Nephron (organoid): ENCODE results near the gene TMEM250.
A peak's percentile ranks its signal among the peaks of the same experiment; 100 is the strongest.

Source experiments
- H3K27ac Mint-ChIP-seq, 3 experiments: 2 replicates each; pipeline ENCODE4 v1.8.0; 2020; ENCODE audit warnings: mixed read lengths in 3 of 3, mild to moderate bottlenecking in 2 of 3, moderate library complexity in 1 of 3
- H3K27me3 Mint-ChIP-seq: 2 replicates; pipeline ENCODE4 v1.8.0; 2021; ENCODE audit warnings: low read depth, mild to moderate bottlenecking, moderate library complexity, mixed read lengths
- H3K36me3 Mint-ChIP-seq: 2 replicates; pipeline ENCODE4 v1.8.0; 2020; ENCODE audit warnings: low read depth, mixed read lengths
- H3K4me1 Mint-ChIP-seq: 2 replicates; pipeline ENCODE4 v1.8.0; 2020; ENCODE audit warnings: mixed read lengths
- H3K4me3 Mint-ChIP-seq, 3 experiments: 2 replicates each; pipeline ENCODE4 v1.8.0; 2020; ENCODE audit warnings: mild to moderate bottlenecking in 3 of 3, mixed read lengths in 3 of 3, moderate library complexity in 2 of 3
- H3K9me3 Mint-ChIP-seq: 2 replicates; pipeline ENCODE4 v1.8.0; 2020; ENCODE audit warnings: mixed read lengths
- CTCF ChIP-seq, 3 experiments: fragments of 200-600 bp; sonication (generic); IDR thresholded peaks; one replicate each; pipeline ENCODE4 v1.5.0; 2021; ENCODE audit warnings: antibody characterized with exemption in 3 of 3; ENCODE audit not compliant: unreplicated experiment in 3 of 3

The TMEM250 gene

GRCh38 chr9:136093346-136093986 is 25.2 kb downstream of the TMEM250 start:
- no peak for TF ChIP-seq CTCF (IDR thresholded peaks at IDR 0.05; ENCODE audit: unreplicated experiment in 3 of 3)
- Mint-ChIP-seq H3K4me3 (peak overlapping the region; percentile 77 to 85 (median 84)), H3K36me3 (no peaks in the 10 kb centered on the region), H3K27me3 (peaks cover 8% of the 10 kb centered on the region), H3K9me3 (no peaks in the 10 kb centered on the region), H3K4me1 (peaks cover 19% of the 10 kb centered on the region), H3K27ac (peak overlapping the region in 1 of 3 experiments; percentile 65)

- peaks cover 19% of the 10 kb centered on the region for H3K4me1 Mint-ChIP-seq
- peaks cover 5% of the 10 kb centered on the region for H3K27me3 Mint-ChIP-seq
- no peaks in the 10 kb centered on the region for H3K9me3 Mint-ChIP-seq
- TF ChIP-seq CTCF (IDR thresholded peaks at IDR 0.05; ENCODE audit: unreplicated experiment in 3 of 3) = no peak
- no peaks in the 10 kb centered on the region for H3K36me3 Mint-ChIP-seq
- H3K27ac Mint-ChIP-seq = peak overlapping the region in 2 of 3 experiments; percentile 49 to 65
- H3K4me3 Mint-ChIP-seq = peak overlapping the region; percentile 77 to 85 (median 84)
Observed at GRCh38 chr9:136092741-136093140, 25.9 kb downstream of the TMEM250 start.

- Mint-ChIP-seq H3K36me3 (no peaks in the 10 kb centered on the region), H3K27me3 (peaks cover 3% of the 10 kb centered on the region), H3K4me3 (peak overlapping the region; percentile 38 to 85 (median 77)), H3K4me1 (peaks cover 19% of the 10 kb centered on the region), H3K9me3 (no peaks in the 10 kb centered on the region), H3K27ac (no peak overlapping the region)
- TF ChIP-seq CTCF (IDR thresholded peaks at IDR 0.05; ENCODE audit: unreplicated experiment in 3 of 3) = no peak
Observed at GRCh38 chr9:136092353-136092650, 26.4 kb downstream of the TMEM250 start.

GRCh38 chr9:136091582-136092352 is 26.9 kb downstream of the TMEM250 start:
- no peaks in the 10 kb centered on the region for H3K27me3 Mint-ChIP-seq
- no peak for TF ChIP-seq CTCF (IDR thresholded peaks at IDR 0.05; ENCODE audit: unreplicated experiment in 3 of 3)
- peaks cover 19% of the 10 kb centered on the region for H3K4me1 Mint-ChIP-seq
- H3K36me3 Mint-ChIP-seq = no peaks in the 10 kb centered on the region
- H3K9me3 Mint-ChIP-seq = no peaks in the 10 kb centered on the region
- H3K4me3 Mint-ChIP-seq = peak overlapping the region; percentile 56 to 85 (median 75)
- H3K27ac Mint-ChIP-seq = peak overlapping the region in 2 of 3 experiments; percentile 56 to 71

- Mint-ChIP-seq H3K9me3 (no peaks in the 10 kb centered on the region), H3K27ac (peak overlapping the region in 2 of 3 experiments; percentile 56 to 71), H3K27me3 (no peaks in the 10 kb centered on the region), H3K36me3 (no peaks in the 10 kb centered on the region), H3K4me3 (peak overlapping the region in 2 of 3 experiments; percentile 75 to 81), H3K4me1 (peaks cover 19% of the 10 kb centered on the region)
- no peak for TF ChIP-seq CTCF (IDR thresholded peaks at IDR 0.05; ENCODE audit: unreplicated experiment in 3 of 3)
Observed at GRCh38 chr9:136090768-136091581, 27.7 kb downstream of the TMEM250 start.
